Fibroblast of lung (primary cell): ENCODE results near the gene NR1D1.

Experiments used
- EZH2 ChIP-seq: IDR thresholded peaks from 2 replicates; pipeline ENCODE4 v1.5.1; 2012; ENCODE audit warnings: low read length, control low read depth, mild to moderate bottlenecking; ENCODE audit errors: missing control alignments
- TF ChIP-seq, protein P1 (sequence below), 2 donors: IDR thresholded peaks in 1 of 2; conservative IDR thresholded peaks in 1 of 2; 1 replicate in 1 of 2; 2 replicates in 1 of 2; pipeline ENCODE4 v1.5.1; 2011 to 2012; ENCODE audit warnings: low read length in 2 of 2, control low read depth in 1 of 2, inconsistent platforms in 1 of 2, low read depth in 1 of 2, mild to moderate bottlenecking in 1 of 2

DNA sequence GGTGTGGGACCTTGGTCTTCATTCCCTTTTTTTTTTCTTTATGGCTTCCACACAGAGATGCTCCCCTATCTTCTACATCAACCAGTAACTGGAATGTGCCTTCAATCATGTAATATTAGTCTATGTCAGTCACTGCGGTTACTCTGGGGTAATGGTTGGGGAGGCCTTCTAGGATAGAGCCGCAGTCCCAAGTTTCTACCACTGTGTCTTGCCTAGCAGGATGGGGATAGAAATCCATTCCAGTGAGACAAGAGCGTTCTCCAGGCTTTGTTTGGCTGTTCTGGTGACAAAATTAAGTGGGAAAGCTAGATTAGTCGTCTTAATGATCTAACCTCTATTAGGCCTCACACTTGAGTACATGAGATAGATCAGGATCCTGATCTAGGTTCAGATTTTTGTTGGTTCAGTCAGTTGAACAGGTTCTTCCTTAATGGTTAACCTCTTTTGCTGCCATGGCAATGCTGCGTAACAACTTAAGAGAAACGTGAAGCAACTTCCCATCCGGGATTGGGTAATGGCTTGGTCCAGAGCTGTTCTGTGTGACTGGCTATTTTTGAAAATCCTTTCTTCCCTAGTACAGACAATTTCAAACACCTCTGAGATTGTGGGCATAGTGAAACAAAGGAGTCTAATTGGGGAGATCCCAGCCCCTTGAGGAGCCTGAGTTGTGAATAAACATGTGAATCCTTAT is 30.1 kb upstream of the NR1D1 start:
- TF ChIP-seq EZH2 = no peak
- TF ChIP-seq, protein P1, sequence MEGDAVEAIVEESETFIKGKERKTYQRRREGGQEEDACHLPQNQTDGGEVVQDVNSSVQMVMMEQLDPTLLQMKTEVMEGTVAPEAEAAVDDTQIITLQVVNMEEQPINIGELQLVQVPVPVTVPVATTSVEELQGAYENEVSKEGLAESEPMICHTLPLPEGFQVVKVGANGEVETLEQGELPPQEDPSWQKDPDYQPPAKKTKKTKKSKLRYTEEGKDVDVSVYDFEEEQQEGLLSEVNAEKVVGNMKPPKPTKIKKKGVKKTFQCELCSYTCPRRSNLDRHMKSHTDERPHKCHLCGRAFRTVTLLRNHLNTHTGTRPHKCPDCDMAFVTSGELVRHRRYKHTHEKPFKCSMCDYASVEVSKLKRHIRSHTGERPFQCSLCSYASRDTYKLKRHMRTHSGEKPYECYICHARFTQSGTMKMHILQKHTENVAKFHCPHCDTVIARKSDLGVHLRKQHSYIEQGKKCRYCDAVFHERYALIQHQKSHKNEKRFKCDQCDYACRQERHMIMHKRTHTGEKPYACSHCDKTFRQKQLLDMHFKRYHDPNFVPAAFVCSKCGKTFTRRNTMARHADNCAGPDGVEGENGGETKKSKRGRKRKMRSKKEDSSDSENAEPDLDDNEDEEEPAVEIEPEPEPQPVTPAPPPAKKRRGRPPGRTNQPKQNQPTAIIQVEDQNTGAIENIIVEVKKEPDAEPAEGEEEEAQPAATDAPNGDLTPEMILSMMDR (conservative IDR thresholded peaks at IDR 0.05 in 1 of 2, IDR thresholded peaks at IDR 0.05 in 1 of 2; ENCODE audit: low read depth in 1 of 2, low read length in 2 of 2) = no peak
